K562 (cell line): ENCODE results near the gene CCDC47. TPM values are rescaled to one million over a fixed set of nuclear protein-coding genes. Genes with fewer than 3 reads are reported as not detected.

ENCODE experiments used
- ATAC-seq: fragments of 200-7000 bp; cut with Tn5 transposase; 3 replicates; pipeline ENCODE4 v1.9.1; 2020; ENCODE audit warnings: moderate library complexity
- BruUV-seq: library from RNA; stranded (reverse); fragments of 400-500 nt; replicated peaks from 2 replicates; lab custom pipeline; 2021; lab: Mats Ljungman, UMichigan
- CTCF ChIA-PET: fragments of 300-600 bp; formaldehyde crosslinking; extraction: SDS; loops from one replicate; lab custom pipeline; 2021; ENCODE audit warnings: low intra/inter-chr PET ratio; lab: Yijun Ruan, JAX
- POLR2A ChIA-PET: fragments of 300-600, 350-650 bp; sonication (Branson Sonifier 250); formaldehyde crosslinking; extraction: SDS; loops from one replicate; lab custom pipeline; 2021; ENCODE audit warnings: antibody characterized with exemption, inconsistent platforms; lab: Yijun Ruan, JAX
- DNase-seq, 4 experiments: peaks; one replicate each; pipeline versions ENCODE4 v3.0.0 to v3.0.0-alpha.2; 2011 to 2018; ENCODE audit warnings: low spot score in 3 of 4, mixed read lengths in 3 of 4; ENCODE audit errors: extremely low read depth in 1 of 4
- FAIRE-seq: peaks from 2 replicates; lab custom pipeline; 2011; peaks lifted over from hg19 to GRCh38; lab: Jason Lieb, UNC
- H2AFZ ChIP-seq: 2 replicates; pipeline ENCODE4 v1.6.0; 2011; ENCODE audit warnings: low read depth, low read length, control low read depth, inconsistent platforms
- H3K27ac ChIP-seq: fragments of 200-600 bp; 3 replicates; pipeline ENCODE4 v1.8.0; 2011; ENCODE audit warnings: low read depth, mild to moderate bottlenecking, control low read depth, inconsistent platforms, low read length, moderate library complexity, mixed read lengths; ENCODE audit errors: extremely low read depth
- H3K27me3 ChIP-seq, 2 experiments: fragments of 300-600 bp in 1 of 2; 2 replicates in 1 of 2; 3 replicates in 1 of 2; pipeline versions ENCODE4 v1.6.0 to v1.8.0; 2011; ENCODE audit warnings: inconsistent platforms in 2 of 2, low read length in 2 of 2, mild to moderate bottlenecking in 1 of 2, mixed read lengths in 1 of 2, moderate library complexity in 1 of 2; ENCODE audit not compliant: control insufficient read depth in 2 of 2, insufficient read depth in 2 of 2
- H3K36me3 ChIP-seq: fragments of 300-600 bp; 3 replicates; pipeline ENCODE4 v1.8.0; 2011; ENCODE audit warnings: mild to moderate bottlenecking, low read length, inconsistent platforms; ENCODE audit not compliant: control insufficient read depth, insufficient read depth
- H3K4me1 ChIP-seq, 2 experiments: fragments of 200-600 bp in 1 of 2; replicated peaks in 1 of 2; 2 replicates in 1 of 2; 3 replicates in 1 of 2; pipeline versions ENCODE4 v1.5.1 to v1.8.0; 2011; ENCODE audit warnings: inconsistent platforms in 2 of 2, low read length in 2 of 2, mild to moderate bottlenecking in 1 of 2, mixed read lengths in 1 of 2, moderate library complexity in 1 of 2; ENCODE audit not compliant: control insufficient read depth in 2 of 2, insufficient read depth in 2 of 2
- H3K4me2 ChIP-seq: 2 replicates; pipeline ENCODE4 v1.6.1; 2011; ENCODE audit warnings: low read length, control low read depth, inconsistent platforms, mixed read lengths; ENCODE audit not compliant: insufficient read depth
- H3K4me3 ChIP-seq: fragments of 200-600 bp; sonication (generic), shearing (Covaris generic); 2 replicates; pipeline ENCODE4 v1.5.1; 2016; ENCODE audit warnings: control low read depth, inconsistent platforms
- H3K79me2 ChIP-seq: fragments of 200-600 bp; 3 replicates; pipeline ENCODE4 v1.8.0; 2011; ENCODE audit warnings: low read length, inconsistent platforms; ENCODE audit not compliant: control insufficient read depth, insufficient read depth
- H3K9ac ChIP-seq, 2 experiments: 2 replicates each; pipeline versions ENCODE4 v1.6.0 to v1.6.1; 2011; ENCODE audit warnings: low read depth in 2 of 2, low read length in 2 of 2, control low read depth in 1 of 2, inconsistent platforms in 1 of 2, mild to moderate bottlenecking in 1 of 2, mixed read lengths in 1 of 2; ENCODE audit not compliant: insufficient read depth in 1 of 2
- H3K9me1 ChIP-seq: one replicate; pipeline ENCODE4 v1.6.0; 2011; ENCODE audit warnings: inconsistent platforms, mild to moderate bottlenecking, low read length, moderate library complexity; ENCODE audit not compliant: control insufficient read depth, insufficient read depth
- H3K9me3 ChIP-seq: replicated peaks from 2 replicates; pipeline ENCODE4 v1.5.1; 2011; ENCODE audit warnings: low read depth, low read length, inconsistent platforms; ENCODE audit not compliant: control insufficient read depth, insufficient read depth
- H4K20me1 ChIP-seq: replicated peaks from 2 replicates; pipeline ENCODE4 v1.6.1; 2011; ENCODE audit warnings: low read length, inconsistent platforms, mixed read lengths; ENCODE audit not compliant: control insufficient read depth, insufficient read depth
- ESRRA ChIP-seq: fragments of 450-650 bp; IDR thresholded peaks from 2 replicates; pipeline ENCODE4 v1.6.1; 2014; ENCODE audit warnings: low read depth, mild to moderate bottlenecking, moderate library complexity, borderline replicate concordance
- ILF3 ChIP-seq: fragments of 450-650 bp; IDR thresholded peaks from 2 replicates; pipeline ENCODE4 v1.6.1; 2018; ENCODE audit warnings: antibody characterized with exemption, mild to moderate bottlenecking, moderate library complexity, borderline replicate concordance
- MAFG ChIP-seq: fragments of 450-650 bp; conservative IDR thresholded peaks from 2 replicates; pipeline ENCODE4 v1.6.1; 2016; ENCODE audit warnings: missing genetic modification characterization, missing compliant biosample characterization
- MYNN ChIP-seq, 2 experiments: sonication (generic); formaldehyde crosslinking in 1 of 2; IDR thresholded peaks; 2 replicates each; pipeline versions ENCODE4 v1.5.0 to v1.6.1; 2016 to 2020; ENCODE audit warnings: antibody characterized with exemption in 1 of 2, missing genetic modification reagents in 1 of 2
- POLR2A ChIP-seq: fragments of 450-650 bp; conservative IDR thresholded peaks from 2 replicates; pipeline ENCODE4 v1.6.1; 2016
- RAD21 ChIP-seq, 2 experiments: fragments of 250-450 bp in 1 of 2; fragments of 450-650 bp in 1 of 2; sonication (Bioruptor Pico) in 1 of 2; formaldehyde crosslinking in 1 of 2; IDR thresholded peaks in 1 of 2; conservative IDR thresholded peaks in 1 of 2; 2 replicates each; pipeline versions ENCODE4 v1.4.0 to v1.8.0; 2020 to 2022; ENCODE audit warnings: mild to moderate bottlenecking in 2 of 2, moderate library complexity in 1 of 2
- SIN3A ChIP-seq, 2 experiments: fragments of 150-350 bp in 1 of 2; IDR thresholded peaks; 2 replicates each; pipeline ENCODE4 v1.6.1; 2011 to 2016; ENCODE audit warnings: borderline replicate concordance in 2 of 2, low read depth in 2 of 2, low read length in 2 of 2, mild to moderate bottlenecking in 2 of 2, moderate library complexity in 2 of 2; ENCODE audit not compliant: control insufficient read depth in 1 of 2
- SRSF3 ChIP-seq: fragments of 200-400 bp; formaldehyde crosslinking; IDR thresholded peaks from 2 replicates; pipeline ENCODE4 v1.6.1; 2016; ENCODE audit warnings: mild to moderate bottlenecking, low read length, moderate library complexity; ENCODE audit not compliant: insufficient read depth
- TEAD2 ChIP-seq: fragments of 450-650 bp; IDR thresholded peaks from 2 replicates; pipeline ENCODE4 v1.6.1; 2016; ENCODE audit warnings: missing genetic modification characterization, control low read depth, missing compliant biosample characterization
- ZBTB17 ChIP-seq: fragments of 450-650 bp; formaldehyde crosslinking; IDR thresholded peaks from 2 replicates; pipeline ENCODE4 v1.4.0; 2020; ENCODE audit warnings: mild to moderate bottlenecking
- ZFPM2 ChIP-seq: fragments of 250-450 bp; sonication (Bioruptor Pico); IDR thresholded peaks from 2 replicates; pipeline ENCODE4 v1.5.1; 2022; ENCODE audit warnings: mild to moderate bottlenecking
- ZKSCAN3 ChIP-seq: fragments of 250-450 bp; sonication (Bioruptor Pico); IDR thresholded peaks from 2 replicates; pipeline ENCODE4 v1.4.0; 2020
- ZNF57 ChIP-seq: fragments of 450-650 bp; formaldehyde crosslinking; IDR thresholded peaks from 2 replicates; pipeline ENCODE4 v1.4.0; 2020; ENCODE audit warnings: mild to moderate bottlenecking, moderate library complexity
- WGBS: fragments of 100-300 bp; shearing (Covaris generic); methylation state at CpG from one replicate; pipeline ENCODE4 v1.1.6; 2016; ENCODE audit warnings: low coverage, mixed read lengths; ENCODE audit not compliant: insufficient coverage; ENCODE audit errors: missing lambda C conversion rate; 5-methylcytosine and 5-hydroxymethylcytosine counted together
- in situ Hi-C: fragments of 300-500 bp; cut with MboI; formaldehyde crosslinking; loops from 4 replicates; pipeline ENCODE4 v1.15.0; 2018; ENCODE audit warnings: inconsistent platforms, mixed read lengths
- intact Hi-C: fragments of 100-400 bp; cut with micrococcal nuclease; formaldehyde crosslinking; loops from 2 replicates; pipeline ENCODE4 v1.14.2; 2022
- polyA plus RNA-seq, 8 experiments: library from polyadenylated mRNA; depleted of rRNA in 4 of 8; stranded (reverse) in 5 of 8; unstranded in 3 of 8; fragments of >200 nt; fragmentation: Nextera tagmentation in 2 of 8; fragmentation: Illumina TruSeq in 1 of 8; extraction: Ambion mirVana in 2 of 8; extraction: Trizol in 1 of 8; gene quantifications; 2 replicates each; pipeline versions ENCODE4 v1.2.1 to v1.2.3, GENCODE V29; 2011 to 2014; ENCODE audit warnings: inconsistent platforms in 1 of 8, missing spikeins in 1 of 8
- total RNA-seq, 7 experiments: library from RNA; depleted of rRNA in 6 of 7; stranded (reverse); fragments of >200 nt in 6 of 7; fragmentation: Illumina TruSeq in 2 of 7; extraction: Trizol in 2 of 7; gene quantifications; 2 replicates each; pipeline versions ENCODE4 v1.2.1 to v1.2.3, GENCODE V29; 2011 to 2021; ENCODE audit warnings: low replicate concordance in 1 of 7
- TF ChIP-seq, protein P1 (sequence below), 3 experiments: IDR thresholded peaks in 2 of 3; conservative IDR thresholded peaks in 1 of 3; 2 replicates each; pipeline ENCODE4 v1.5.1; 2011 to 2012; ENCODE audit warnings: low read length in 3 of 3, mild to moderate bottlenecking in 3 of 3, control low read depth in 2 of 3, improper control_type of control experiment in 1 of 3, inconsistent platforms in 1 of 3, low read depth in 1 of 3, mixed read lengths in 1 of 3, moderate library complexity in 1 of 3; ENCODE audit not compliant: insufficient read depth in 2 of 3
- TF ChIP-seq, protein P2 (sequence below): fragments of 250-450 bp; sonication (Bioruptor Pico); IDR thresholded peaks from 2 replicates; pipeline ENCODE4 v1.8.0; 2021; ENCODE audit warnings: moderate library complexity, mild to moderate bottlenecking, inconsistent platforms
- TF ChIP-seq, protein P3 (sequence below): fragments of 450-650 bp; IDR thresholded peaks from 2 replicates; pipeline ENCODE4 v1.6.1; 2018; ENCODE audit not compliant: partially characterized antibody

The CCDC47 gene
- total and polyA plus RNA-seq, 9 of the 15 experiments (the other 6 are each of a cell fraction or from before 2014, with no cell fraction given) = 15.5 to 162 (median 122) TPM

DNA sequence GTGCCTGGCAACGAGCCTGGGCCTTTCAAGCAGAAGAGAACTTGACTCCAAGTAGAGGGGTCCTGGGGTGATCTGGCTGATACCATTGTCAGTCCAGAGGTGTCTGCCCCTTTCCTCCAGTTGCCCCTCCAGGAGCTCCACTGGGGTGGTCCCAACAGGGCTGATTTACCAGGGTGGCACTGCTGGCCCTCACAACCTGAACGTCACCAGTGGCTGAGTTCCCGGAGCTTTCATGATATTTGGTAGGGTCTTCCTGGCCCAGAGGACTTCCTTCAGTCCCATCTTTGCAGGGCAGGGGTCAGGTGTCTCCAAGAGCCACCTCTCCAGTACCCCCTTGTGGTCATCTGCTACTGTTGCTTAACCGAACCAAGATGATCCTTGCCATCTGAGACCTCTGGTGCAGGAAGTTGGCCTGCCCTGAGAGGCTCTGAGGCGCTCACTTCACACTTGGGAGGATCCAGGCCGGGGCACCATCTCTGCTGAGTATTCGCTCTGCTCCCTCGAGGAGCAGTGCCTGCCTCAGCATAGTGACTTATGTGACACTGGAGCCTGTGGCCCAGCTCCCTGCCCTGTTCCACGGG is 76.9 kb downstream of the CCDC47 start:
- ATAC-seq = peak; percentile 79
- no peaks in the 10 kb centered on the region for H3K9me3 ChIP-seq
- H3K79me2 ChIP-seq = no peaks in the 10 kb centered on the region
- H3K36me3 ChIP-seq = peaks cover 10% of the 10 kb centered on the region; the same call in 1 of the 3 replicates
- ChIA-PET POLR2A (interaction anchor here (1.0 to 2.0 kb wide), 3 partner anchors 9 to 77 kb away, joined by 3 to 7 read pairs (median 3); partner anchors contain the start of genes CCDC47 and DDX42), CTCF (interaction anchor here (0.8 to 1.7 kb wide), 2 partner anchors 138 to 271 kb away, joined by 3 to 5 read pairs; no protein-coding TSS in a partner anchor)
- no peak overlapping the region for H3K4me3 ChIP-seq
- peak; percentile 48 to 65 (median 56) for DNase-seq
- H3K9me1 ChIP-seq = peaks cover 3% of the 10 kb centered on the region
- H2AFZ ChIP-seq = no peak overlapping the region
- H3K4me2 ChIP-seq = no peak overlapping the region
- H3K9ac ChIP-seq = no peak overlapping the region
- intact Hi-C loops (loop anchor here (5.0 to 10.0 kb wide), 3 partner anchors 74 to 269 kb away; partner anchors contain the start of gene MAP3K3), in situ Hi-C loops (no loop called here)
- H3K27ac ChIP-seq = no peak overlapping the region
- peaks cover 7% of the 10 kb centered on the region for H4K20me1 ChIP-seq
- FAIRE-seq = peak; percentile 72
- WGBS = 64% methylated on average over 8 of the region's 9 CpGs
- H3K4me1 ChIP-seq = peaks cover 0 to 47% of the 10 kb centered on the region in 2 experiments; a peak in 2 of 5 replicates
- H3K27me3 ChIP-seq = no peaks in the 10 kb centered on the region
- no TSS peak for BruUV-seq
- TF ChIP-seq POLR2A = 0 out of 2 replicates have a peak, but pooled peaks have one; percentile 14
- no peak for TF ChIP-seq SRSF3
- TF ChIP-seq, protein P1, sequence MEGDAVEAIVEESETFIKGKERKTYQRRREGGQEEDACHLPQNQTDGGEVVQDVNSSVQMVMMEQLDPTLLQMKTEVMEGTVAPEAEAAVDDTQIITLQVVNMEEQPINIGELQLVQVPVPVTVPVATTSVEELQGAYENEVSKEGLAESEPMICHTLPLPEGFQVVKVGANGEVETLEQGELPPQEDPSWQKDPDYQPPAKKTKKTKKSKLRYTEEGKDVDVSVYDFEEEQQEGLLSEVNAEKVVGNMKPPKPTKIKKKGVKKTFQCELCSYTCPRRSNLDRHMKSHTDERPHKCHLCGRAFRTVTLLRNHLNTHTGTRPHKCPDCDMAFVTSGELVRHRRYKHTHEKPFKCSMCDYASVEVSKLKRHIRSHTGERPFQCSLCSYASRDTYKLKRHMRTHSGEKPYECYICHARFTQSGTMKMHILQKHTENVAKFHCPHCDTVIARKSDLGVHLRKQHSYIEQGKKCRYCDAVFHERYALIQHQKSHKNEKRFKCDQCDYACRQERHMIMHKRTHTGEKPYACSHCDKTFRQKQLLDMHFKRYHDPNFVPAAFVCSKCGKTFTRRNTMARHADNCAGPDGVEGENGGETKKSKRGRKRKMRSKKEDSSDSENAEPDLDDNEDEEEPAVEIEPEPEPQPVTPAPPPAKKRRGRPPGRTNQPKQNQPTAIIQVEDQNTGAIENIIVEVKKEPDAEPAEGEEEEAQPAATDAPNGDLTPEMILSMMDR (IDR thresholded peaks at IDR 0.05 in 2 of 3, conservative IDR thresholded peaks at IDR 0.05 in 1 of 3; ENCODE audit: insufficient read depth in 2 of 3, low read depth in 1 of 3, low read length in 3 of 3) = peak; percentile 63 to 70 (median 67)
- TF ChIP-seq, protein P2, sequence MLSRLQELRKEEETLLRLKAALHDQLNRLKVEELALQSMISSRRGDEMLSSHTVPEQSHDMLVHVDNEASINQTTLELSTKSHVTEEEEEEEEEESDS = no peak
- TF ChIP-seq ZBTB17 = no peak
- 0 out of 2 replicates have a peak, but pooled peaks have one; percentile 20 for TF ChIP-seq MYNN (IDR thresholded peaks at IDR 0.05)
- TF ChIP-seq MYNN (CRISPR knock-in tag; IDR thresholded peaks at IDR 0.05) = no peak
- no peak for TF ChIP-seq ESRRA
- no peak for TF ChIP-seq ZNF57 (CRISPR knock-in tag)
- TF ChIP-seq ZKSCAN3 (CRISPR knock-in tag) = no peak
- TF ChIP-seq, protein P3, sequence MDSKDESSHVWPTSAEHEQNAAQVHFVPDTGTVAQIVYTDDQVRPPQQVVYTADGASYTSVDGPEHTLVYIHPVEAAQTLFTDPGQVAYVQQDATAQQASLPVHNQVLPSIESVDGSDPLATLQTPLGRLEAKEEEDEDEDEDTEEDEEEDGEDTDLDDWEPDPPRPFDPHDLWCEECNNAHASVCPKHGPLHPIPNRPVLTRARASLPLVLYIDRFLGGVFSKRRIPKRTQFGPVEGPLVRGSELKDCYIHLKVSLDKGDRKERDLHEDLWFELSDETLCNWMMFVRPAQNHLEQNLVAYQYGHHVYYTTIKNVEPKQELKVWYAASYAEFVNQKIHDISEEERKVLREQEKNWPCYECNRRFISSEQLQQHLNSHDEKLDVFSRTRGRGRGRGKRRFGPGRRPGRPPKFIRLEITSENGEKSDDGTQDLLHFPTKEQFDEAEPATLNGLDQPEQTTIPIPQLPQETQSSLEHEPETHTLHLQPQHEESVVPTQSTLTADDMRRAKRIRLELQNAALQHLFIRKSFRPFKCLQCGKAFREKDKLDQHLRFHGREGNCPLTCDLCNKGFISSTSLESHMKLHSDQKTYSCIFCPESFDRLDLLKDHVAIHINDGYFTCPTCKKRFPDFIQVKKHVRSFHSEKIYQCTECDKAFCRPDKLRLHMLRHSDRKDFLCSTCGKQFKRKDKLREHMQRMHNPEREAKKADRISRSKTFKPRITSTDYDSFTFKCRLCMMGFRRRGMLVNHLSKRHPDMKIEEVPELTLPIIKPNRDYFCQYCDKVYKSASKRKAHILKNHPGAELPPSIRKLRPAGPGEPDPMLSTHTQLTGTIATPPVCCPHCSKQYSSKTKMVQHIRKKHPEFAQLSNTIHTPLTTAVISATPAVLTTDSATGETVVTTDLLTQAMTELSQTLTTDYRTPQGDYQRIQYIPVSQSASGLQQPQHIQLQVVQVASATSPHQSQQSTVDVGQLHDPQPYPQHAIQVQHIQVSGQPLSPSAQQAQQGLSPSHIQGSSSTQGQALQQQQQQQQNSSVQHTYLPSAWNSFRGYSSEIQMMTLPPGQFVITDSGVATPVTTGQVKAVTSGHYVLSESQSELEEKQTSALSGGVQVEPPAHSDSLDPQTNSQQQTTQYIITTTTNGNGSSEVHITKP = peak; percentile 10
- TF ChIP-seq TEAD2 (tag) = no peak
- no peak for TF ChIP-seq ILF3
- TF ChIP-seq SIN3A (IDR thresholded peaks at IDR 0.05; ENCODE audit: borderline replicate concordance in 2 of 2, control insufficient read depth in 1 of 2, low read depth in 2 of 2, low read length in 2 of 2) = no peak
- peak in 1 of 2 experiments; percentile 66; a peak in 2 of 4 replicates for TF ChIP-seq RAD21 (CRISPR knock-in tag; conservative IDR thresholded peaks at IDR 0.05 in 1 of 2, IDR thresholded peaks at IDR 0.05 in 1 of 2)
- TF ChIP-seq MAFG (tag) = no peak
- TF ChIP-seq ZFPM2 = no peak
